Hepatocyte (in vitro differentiated cells): ENCODE results near the gene APAF1. TPM values are rescaled to one million over a fixed set of nuclear protein-coding genes. Genes with fewer than 3 reads are reported as not detected.

ENCODE experiments used
- DNase-seq: peaks from one replicate; pipeline ENCODE4 v3.0.0-alpha.2; 2016; ENCODE audit warnings: low spot score
- H2AFZ ChIP-seq: fragments of 200-600 bp; sonication (generic); 2 replicates; pipeline ENCODE4 v1.6.0; 2016; ENCODE audit warnings: antibody characterized with exemption, mild to moderate bottlenecking
- H3K27ac ChIP-seq: fragments of 200-600 bp; sonication (generic); 2 replicates; pipeline ENCODE4 v1.5.1; 2016; ENCODE audit warnings: mild to moderate bottlenecking
- H3K27me3 ChIP-seq: fragments of 200-600 bp; sonication (generic); 2 replicates; pipeline ENCODE4 v1.6.1; 2016
- H3K36me3 ChIP-seq: fragments of 200-600 bp; sonication (generic); replicated peaks from 2 replicates; pipeline ENCODE4 v1.5.1; 2016; ENCODE audit warnings: low read depth; ENCODE audit not compliant: insufficient read depth
- H3K4me1 ChIP-seq: fragments of 200-600 bp; sonication (generic); 2 replicates; pipeline ENCODE4 v1.5.1; 2016; ENCODE audit warnings: mild to moderate bottlenecking, moderate library complexity; ENCODE audit not compliant: insufficient read depth
- H3K4me2 ChIP-seq: fragments of 200-600 bp; sonication (generic); 2 replicates; pipeline ENCODE4 v1.6.0; 2016
- H3K4me3 ChIP-seq: fragments of 200-600 bp; sonication (generic); 2 replicates; pipeline ENCODE4 v1.5.1; 2016; ENCODE audit warnings: mild to moderate bottlenecking
- H3K79me2 ChIP-seq: fragments of 200-600 bp; sonication (generic); 2 replicates; pipeline ENCODE4 v1.6.0; 2017; ENCODE audit warnings: mild to moderate bottlenecking
- H3K9me2 ChIP-seq: fragments of 200-600 bp; sonication (generic); replicated peaks from 2 replicates; pipeline ENCODE4 v1.6.0; 2017; ENCODE audit warnings: mild to moderate bottlenecking; ENCODE audit not compliant: insufficient read depth
- H3K9me3 ChIP-seq: fragments of 200-600 bp; sonication (generic); 2 replicates; pipeline ENCODE4 v1.5.1; 2016; ENCODE audit warnings: low read depth, mild to moderate bottlenecking
- H4K20me1 ChIP-seq: fragments of 200-600 bp; sonication (generic); 2 replicates; pipeline ENCODE4 v1.6.0; 2016; ENCODE audit warnings: mild to moderate bottlenecking; ENCODE audit not compliant: insufficient read depth, poor library complexity, severe bottlenecking
- EZH2 ChIP-seq: fragments of 200-600 bp; sonication (generic); IDR thresholded peaks from 2 replicates; pipeline ENCODE4 v1.6.1; 2016; ENCODE audit warnings: antibody characterized with exemption, mild to moderate bottlenecking, borderline replicate concordance
- EZH2phosphoT487 ChIP-seq: fragments of 200-600 bp; sonication (generic); IDR thresholded peaks from one replicate; pipeline ENCODE4 v1.6.1; 2018; ENCODE audit warnings: antibody characterized with exemption, mild to moderate bottlenecking, low read depth, moderate library complexity; ENCODE audit not compliant: unreplicated experiment, severe bottlenecking
- WGBS: methylation state at CpG from one replicate; pipeline ENCODE4 v1.1.6; 2016; ENCODE audit warnings: low lambda C conversion rate; ENCODE audit errors: missing lambda C conversion rate; 5-methylcytosine and 5-hydroxymethylcytosine counted together
- polyA plus RNA-seq: library from polyadenylated mRNA; unstranded; fragments of >200 nt; fragmentation: Nextera tagmentation; extraction: Ambion mirVana; gene quantifications from 2 replicates; pipeline ENCODE4 v1.2.1, GENCODE V29; 2016
- total RNA-seq: library from RNA; depleted of rRNA; stranded (reverse); fragments of >200 nt; gene quantifications from 2 replicates; pipeline ENCODE4 v1.2.3, GENCODE V29; 2014
- TF ChIP-seq, protein P1 (sequence below): fragments of 200-600 bp; sonication (generic); IDR thresholded peaks from 2 replicates; pipeline ENCODE4 v1.5.1; 2016; ENCODE audit warnings: antibody characterized with exemption, mild to moderate bottlenecking; ENCODE audit not compliant: poor library complexity

The APAF1 gene
- total and polyA plus RNA-seq, 2 experiments from 2014 or later: 6.8 to 26.4 TPM

DNA sequence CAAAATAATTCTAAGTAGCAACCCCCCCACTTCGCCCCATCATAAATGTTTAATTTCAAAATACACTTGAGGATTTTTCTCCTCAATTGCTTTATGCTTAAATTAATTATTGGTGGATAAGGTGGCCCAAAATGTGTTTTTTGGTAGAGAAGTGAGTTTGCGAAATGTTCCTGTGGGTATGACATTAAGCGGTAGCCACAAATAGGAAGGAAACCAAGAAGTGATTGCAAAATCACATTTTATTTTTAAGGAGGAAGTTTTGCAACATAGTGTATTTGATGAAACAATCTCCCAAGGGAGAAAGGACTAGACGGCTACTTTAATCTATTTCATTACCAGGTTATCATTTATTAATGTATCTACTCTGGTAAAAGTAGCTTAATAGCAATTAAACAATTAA, 26.1 kb upstream of the APAF1 start:
- Histone ChIP-seq H3K4me2 (no peak overlapping the region), H4K20me1 (no peaks in the 10 kb centered on the region), H2AFZ (no peak overlapping the region), H3K27ac (no peak overlapping the region), H3K9me3 (no peaks in the 10 kb centered on the region), H3K9me2 (no peaks in the 10 kb centered on the region), H3K79me2 (no peaks in the 10 kb centered on the region), H3K36me3 (no peaks in the 10 kb centered on the region), H3K27me3 (no peaks in the 10 kb centered on the region), H3K4me3 (no peak overlapping the region), H3K4me1 (no peaks in the 10 kb centered on the region)
- WGBS: 94% methylated on average over 4 of the region's 4 CpGs
- TF ChIP-seq, protein P1, sequence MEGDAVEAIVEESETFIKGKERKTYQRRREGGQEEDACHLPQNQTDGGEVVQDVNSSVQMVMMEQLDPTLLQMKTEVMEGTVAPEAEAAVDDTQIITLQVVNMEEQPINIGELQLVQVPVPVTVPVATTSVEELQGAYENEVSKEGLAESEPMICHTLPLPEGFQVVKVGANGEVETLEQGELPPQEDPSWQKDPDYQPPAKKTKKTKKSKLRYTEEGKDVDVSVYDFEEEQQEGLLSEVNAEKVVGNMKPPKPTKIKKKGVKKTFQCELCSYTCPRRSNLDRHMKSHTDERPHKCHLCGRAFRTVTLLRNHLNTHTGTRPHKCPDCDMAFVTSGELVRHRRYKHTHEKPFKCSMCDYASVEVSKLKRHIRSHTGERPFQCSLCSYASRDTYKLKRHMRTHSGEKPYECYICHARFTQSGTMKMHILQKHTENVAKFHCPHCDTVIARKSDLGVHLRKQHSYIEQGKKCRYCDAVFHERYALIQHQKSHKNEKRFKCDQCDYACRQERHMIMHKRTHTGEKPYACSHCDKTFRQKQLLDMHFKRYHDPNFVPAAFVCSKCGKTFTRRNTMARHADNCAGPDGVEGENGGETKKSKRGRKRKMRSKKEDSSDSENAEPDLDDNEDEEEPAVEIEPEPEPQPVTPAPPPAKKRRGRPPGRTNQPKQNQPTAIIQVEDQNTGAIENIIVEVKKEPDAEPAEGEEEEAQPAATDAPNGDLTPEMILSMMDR: no peak
- no peak for TF ChIP-seq EZH2phosphoT487
- TF ChIP-seq EZH2: no peak
- no peak for DNase-seq

DNA sequence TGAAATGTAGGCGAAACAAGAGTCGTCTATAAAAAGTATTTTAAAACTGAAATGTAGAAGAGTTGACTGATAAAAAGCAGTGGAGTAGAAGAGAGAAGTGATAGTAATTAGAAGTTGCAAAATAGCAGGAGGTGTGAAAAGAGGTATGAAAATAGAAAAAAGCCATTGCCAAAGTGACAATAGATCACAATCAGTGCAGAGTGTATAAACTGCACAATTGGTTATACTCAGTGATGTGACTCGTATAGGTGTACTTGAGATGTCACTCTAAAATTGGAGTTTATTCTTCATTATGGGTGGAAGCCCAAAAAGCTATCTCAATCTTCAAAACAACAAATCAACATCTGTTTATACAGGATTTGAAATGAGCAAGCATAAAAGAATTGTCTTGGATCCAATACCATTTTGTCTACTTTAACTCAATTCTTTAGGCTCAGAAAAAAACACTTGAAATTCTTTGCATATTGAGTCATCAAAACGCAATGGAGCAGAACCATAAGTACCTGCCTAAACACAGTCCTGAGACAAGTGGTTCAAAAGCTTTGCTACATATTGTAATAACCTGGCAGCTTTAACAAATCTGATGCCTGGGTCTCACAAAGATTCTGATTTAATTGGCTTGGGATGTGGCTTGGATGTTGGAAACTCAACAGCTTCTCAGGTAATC, 9.3 kb upstream of the APAF1 start:
- H3K27ac ChIP-seq: peak overlapping the region; percentile 15

DNA sequence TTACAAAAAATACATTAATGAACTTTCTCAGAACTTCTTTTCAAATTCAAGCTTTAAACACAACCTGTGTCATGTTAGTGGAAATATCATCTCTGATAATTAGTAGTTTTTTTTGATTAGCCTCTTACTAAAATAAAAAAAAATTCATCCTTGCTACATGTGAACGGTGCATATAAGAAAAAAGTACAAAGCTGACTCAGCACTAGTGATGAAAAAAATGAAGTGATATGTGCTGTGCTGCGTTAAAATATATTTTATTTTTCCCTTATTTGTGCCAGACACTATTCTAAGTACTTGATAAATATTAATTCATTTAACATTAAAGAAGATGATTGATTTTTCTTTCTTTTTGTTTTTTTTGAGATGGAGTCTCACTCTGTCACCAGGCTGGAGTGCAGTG, 8.0 kb upstream of the APAF1 start:
- no peak for DNase-seq
- Histone ChIP-seq H3K9me3 (no peaks in the 10 kb centered on the region), H3K36me3 (no peaks in the 10 kb centered on the region), H3K79me2 (peaks cover 42% of the 10 kb centered on the region), H3K9me2 (no peaks in the 10 kb centered on the region), H3K4me1 (no peaks in the 10 kb centered on the region), H3K27ac (no peak overlapping the region), H4K20me1 (no peaks in the 10 kb centered on the region), H3K4me2 (no peak overlapping the region), H3K27me3 (no peaks in the 10 kb centered on the region), H3K4me3 (no peak overlapping the region), H2AFZ (no peak overlapping the region)
- TF ChIP-seq EZH2: no peak
- TF ChIP-seq, protein P1: no peak
- no peak for TF ChIP-seq EZH2phosphoT487
- 100% methylated on average over 2 of the region's 2 CpGs for WGBS

More for the DNA sequence above, 9.3 kb upstream of the APAF1 start:
- 74% methylated on average over 4 of the region's 4 CpGs for WGBS
- no peaks in the 10 kb centered on the region for H3K9me3 ChIP-seq
- H2AFZ ChIP-seq: no peak overlapping the region
- no peaks in the 10 kb centered on the region for H4K20me1 ChIP-seq
- H3K79me2 ChIP-seq: peaks cover 29% of the 10 kb centered on the region
- TF ChIP-seq, protein P1: no peak
- TF ChIP-seq EZH2: no peak
- no peak for TF ChIP-seq EZH2phosphoT487
- no peaks in the 10 kb centered on the region for H3K9me2 ChIP-seq
- no peaks in the 10 kb centered on the region for H3K36me3 ChIP-seq
- H3K4me2 ChIP-seq: no peak overlapping the region
- no peak for DNase-seq
- no peak overlapping the region for H3K4me3 ChIP-seq
- no peaks in the 10 kb centered on the region for H3K27me3 ChIP-seq
- H3K4me1 ChIP-seq: no peaks in the 10 kb centered on the region
